ENCODE measurements around the gene DNAJC18. TPM values are rescaled to one million over a fixed set of nuclear protein-coding genes. Genes with fewer than 3 reads are reported as not detected.
"Not testable (repeated sequence)": the region's sequence is repeated elsewhere in the genome, so short reads cannot be mapped to it uniquely, and the experiment has no call there.

Gene DNAJC18
- total RNA-seq, 1 donor from 2014 or later: 9.9 TPM

GRCh38 chr5:139389701-139390638 lies 49.4 kb downstream of the DNAJC18 start, which contains the start of gene MZB1:
TSS of gene MZB1 (minus strand) at chr5:139389913. CDS start at chr5:139389856, 57 bp downstream.
- peak; percentile 50 for DNase-seq (ENCODE audit: low read depth)

DNA sequence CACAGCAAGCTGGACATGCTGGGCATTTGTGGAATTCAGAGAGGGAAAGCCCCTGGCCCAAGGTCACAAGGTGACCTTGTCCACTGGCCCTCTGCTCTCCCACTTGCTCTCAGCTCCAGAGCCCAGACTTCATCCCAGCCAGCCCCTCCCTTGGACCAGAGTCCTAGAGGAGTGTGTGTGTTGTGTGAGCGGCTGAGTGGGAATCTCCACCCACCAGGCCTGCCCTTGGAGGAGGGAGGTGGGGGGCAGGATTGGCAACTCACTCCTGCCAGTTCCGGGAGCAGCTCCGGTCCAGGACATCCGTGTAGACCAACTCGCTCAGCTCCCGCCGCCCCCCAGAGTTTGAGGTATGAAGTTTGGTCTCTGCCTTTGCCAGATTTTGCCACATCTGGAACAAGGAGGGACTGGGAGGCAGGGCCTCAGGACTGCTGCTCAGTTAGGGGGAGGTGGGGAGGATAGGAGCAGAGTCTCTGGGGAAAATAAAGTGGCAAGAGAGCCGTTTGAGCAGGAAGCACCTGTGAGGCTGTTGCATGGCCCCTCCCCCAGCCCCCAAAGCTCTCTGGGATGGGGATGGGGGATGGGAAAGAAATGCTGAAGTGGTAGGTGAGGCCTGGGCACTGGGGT lies 51.0 kb downstream of the DNAJC18 start:
- no peak for DNase-seq (ENCODE audit: low read depth)

GRCh38 chr5:139387611-139388197 lies 51.6 kb downstream of the DNAJC18 start:
- DNase-seq (ENCODE audit: low read depth): no peak

GRCh38 chr5:139386956-139387355 lies 52.4 kb downstream of the DNAJC18 start:
- DNase-seq (ENCODE audit: low read depth): not testable (repeated sequence)

DNA sequence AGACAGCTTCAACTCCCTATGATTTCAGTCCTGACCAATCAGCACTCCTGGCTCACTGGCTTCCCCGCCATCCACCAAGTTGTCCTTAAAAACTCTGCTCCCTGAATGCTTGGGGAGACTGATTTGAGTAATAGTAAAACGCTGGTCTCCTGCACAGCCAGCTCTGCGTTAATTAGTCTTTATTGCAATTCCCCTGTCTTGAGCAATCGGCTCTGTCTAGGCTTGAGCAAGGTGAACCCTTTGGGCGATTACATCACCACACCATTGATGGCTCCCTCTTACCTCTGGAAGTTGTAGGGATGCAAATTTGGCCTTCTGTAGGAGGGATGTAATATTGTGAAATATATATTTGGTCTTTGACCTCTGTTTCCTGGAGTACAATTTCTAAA lies 53.3 kb downstream of the DNAJC18 start:
- no peak for DNase-seq (ENCODE audit: low read depth)

DNA sequence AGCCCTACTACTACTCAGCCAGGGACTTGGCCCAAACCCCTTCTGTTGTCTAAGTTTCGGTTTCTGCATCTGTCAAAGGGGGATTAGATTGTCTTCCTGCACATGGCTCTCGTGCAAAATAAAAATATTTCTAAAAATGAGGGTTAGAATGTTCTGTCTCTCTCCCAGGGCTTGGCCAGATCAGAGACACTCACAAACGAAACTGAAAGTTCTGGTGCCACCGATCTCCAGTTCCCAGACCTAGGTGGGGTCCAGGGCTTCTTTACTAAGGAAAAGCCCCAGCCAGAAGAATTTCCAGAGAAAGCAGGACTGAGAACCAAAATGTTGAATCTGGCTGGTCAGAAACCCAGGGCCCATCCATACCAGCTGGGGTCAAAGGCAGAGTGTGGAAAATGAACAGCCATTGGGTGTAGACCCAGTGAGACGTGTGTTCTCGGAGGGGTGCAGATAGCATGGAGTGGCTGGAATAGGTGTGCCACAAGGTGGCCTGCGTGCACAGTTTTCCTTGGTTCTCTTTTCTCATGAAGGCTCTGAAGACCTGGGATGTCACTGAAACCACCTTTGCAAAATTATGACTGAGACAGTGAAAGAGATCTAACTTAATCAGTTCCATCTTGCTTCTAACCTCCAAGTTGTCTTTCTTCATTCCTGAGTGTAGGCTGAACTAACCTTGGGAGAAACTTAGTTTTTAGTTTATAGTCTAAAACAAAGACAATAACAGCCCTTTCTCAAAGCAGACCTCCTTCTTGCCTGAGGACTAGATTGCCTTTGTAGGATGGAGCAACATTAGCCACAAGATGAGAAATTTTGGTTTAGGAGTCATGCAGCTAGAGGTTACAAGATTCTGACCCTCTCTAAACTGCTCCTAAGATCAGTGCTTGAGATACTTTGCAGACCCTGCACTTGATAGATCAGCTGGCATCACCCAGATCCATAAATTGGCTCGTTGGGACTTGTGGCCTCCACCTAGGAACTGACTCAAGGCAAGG lies 54.0 kb downstream of the DNAJC18 start:
- DNase-seq (ENCODE audit: low read depth): peak; percentile 39

DNA sequence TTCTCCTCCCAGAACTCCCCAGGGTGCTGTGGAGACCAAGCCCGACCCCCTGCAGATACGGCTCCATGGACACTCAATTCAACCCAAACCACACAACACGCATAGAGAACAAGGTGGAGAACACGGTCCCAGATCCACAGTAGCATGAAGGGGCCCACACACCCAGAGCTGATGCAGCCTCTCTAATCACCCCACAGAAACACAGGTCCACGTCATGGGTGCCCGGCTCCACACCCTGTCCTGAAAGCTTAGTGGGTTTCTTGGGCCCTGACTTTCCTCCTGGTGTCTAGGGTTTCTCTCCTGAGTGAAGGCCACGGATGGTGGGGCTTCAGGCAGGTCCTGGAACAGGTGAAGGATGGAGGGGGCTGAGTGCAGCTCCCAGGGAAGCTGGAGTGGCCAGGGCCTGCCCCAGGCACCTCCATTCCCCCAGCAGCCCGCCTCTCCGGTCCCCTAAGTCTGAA lies 54.7 kb downstream of the DNAJC18 start:
- no peak for DNase-seq (ENCODE audit: low read depth)

DNA sequence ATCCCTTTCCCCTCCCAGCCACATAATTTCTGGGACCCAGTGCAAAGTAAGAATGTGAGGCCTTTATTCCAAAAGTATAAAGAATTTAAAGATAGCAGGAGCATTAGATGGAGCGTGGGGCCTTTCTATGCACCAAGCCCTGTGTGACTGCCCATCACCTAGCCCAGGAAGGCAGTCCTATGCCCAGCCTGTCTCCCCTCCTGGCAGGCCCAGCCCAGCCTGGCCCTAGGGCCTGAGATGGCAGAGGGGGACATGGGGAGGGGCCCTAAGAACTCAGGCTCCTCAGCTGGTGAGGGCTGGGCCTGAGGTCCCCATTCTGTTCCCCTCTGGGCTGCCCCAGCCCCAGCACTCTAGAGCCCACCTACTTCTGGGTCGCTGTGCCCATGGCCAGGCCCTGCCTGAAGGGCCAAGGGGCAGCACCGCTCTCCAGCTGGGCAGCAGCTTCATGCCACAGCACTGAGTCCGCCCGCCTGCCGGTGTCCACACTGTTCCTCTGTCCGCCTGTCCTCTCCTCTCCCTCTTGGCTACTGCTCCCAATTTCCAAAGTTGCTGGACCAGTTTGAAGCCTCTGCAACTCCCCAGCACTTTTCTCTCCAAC lies 55.2 kb downstream of the DNAJC18 start:
- no peak for DNase-seq (ENCODE audit: low read depth)

- DNase-seq (ENCODE audit: low read depth): no peak
Observed at GRCh38 chr5:139383275-139383992, 55.9 kb downstream of the DNAJC18 start, which contains the start of gene SLC23A1. TSS of gene SLC23A1 (minus strand) at chr5:139383297. CDS start at chr5:139383253, 44 bp downstream.

GRCh38 chr5:139382807-139383206 lies 56.5 kb downstream of the DNAJC18 start:
- DNase-seq (ENCODE audit: low read depth): no peak

- no peak for DNase-seq (ENCODE audit: low read depth)
Observed at GRCh38 chr5:139381837-139382761, 57.2 kb downstream of the DNAJC18 start.

DNA sequence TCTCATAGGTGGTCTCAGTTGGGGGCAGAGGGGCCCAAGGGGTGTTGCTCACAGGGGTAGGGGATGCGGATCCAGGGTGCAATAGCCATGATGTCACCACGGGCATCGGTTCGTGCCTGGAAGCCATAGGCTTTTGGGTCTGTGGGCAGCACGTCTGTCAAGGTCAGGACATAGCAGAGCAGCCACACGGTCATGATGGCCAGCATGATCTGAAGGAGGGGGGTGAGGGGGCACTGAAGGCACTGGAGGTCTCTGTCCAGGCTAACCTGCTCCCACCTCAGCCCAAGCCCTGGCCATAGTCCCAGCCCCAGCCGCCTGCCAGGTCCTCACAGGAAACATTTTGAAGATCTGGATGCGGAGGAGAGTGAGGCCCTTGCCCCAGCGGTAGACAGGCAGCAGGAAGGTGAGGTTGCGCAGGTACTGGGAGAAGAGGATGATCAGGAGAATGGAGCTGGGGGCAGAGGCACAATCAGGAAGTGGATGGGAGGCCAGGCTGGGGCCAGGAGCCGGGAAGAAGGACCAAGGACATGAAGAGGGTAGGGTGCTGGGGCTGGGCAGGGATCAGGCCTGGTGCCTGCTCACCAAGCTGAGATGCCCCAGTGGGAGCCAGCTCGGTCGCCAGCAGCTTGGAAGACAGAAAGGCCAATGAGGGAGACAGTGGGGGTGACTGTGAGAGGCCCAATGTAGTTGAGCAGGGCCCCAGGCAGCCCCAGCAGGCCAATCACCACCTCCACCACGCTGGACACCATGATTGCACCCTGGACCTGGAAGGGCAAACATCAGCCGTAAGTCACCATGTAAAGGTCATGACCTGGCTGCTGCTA lies 59.5 kb downstream of the DNAJC18 start:
- DNase-seq (ENCODE audit: low read depth): no peak

DNA sequence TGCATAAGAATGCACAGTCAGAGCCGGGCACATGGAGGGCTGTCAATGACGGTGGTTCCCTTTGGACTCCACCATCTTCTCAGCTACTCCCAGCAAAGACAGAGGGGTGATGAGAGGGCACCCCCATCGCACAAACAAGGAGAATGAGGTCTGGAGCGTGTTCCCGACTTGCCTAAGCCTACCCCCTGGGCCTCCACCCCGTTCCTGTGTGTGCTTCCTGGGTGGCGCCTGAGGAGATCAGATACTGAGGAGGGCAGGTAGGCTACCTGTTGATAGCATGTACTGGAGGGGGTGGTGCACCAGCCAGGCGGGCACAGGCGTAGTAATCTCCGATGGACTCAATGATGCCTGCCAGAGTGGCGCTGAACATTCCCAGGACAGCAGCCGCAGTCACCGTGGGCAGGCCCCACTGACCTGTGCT lies 60.4 kb downstream of the DNAJC18 start:
- no peak for DNase-seq (ENCODE audit: low read depth)

GRCh38 chr5:139378101-139378825 lies 61.1 kb downstream of the DNAJC18 start:
- no peak for DNase-seq (ENCODE audit: low read depth)

GRCh38 chr5:139377226-139377625 lies 62.1 kb downstream of the DNAJC18 start:
- peak; percentile 89 for DNase-seq (ENCODE audit: low read depth)

DNA sequence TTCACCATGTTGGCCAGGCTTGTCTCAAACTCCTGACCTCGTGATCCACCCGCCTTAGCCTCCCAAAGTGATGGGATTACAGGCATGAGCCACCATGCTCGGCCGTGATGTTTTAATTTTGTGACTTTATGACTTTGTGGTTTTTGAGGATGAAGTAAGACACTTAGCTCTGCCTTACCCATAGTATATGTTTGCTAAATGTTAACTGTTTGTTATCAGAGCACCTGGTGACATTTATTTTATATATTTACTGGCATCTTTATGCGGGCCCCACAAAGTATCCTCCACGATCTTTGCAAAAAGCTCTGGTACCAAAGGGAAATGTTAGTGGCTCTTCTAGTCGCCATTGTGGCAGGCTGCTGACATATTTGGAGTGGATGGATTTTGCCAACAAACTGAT lies 63.0 kb downstream of the DNAJC18 start:
- DNase-seq (ENCODE audit: low read depth): no peak

- DNase-seq (ENCODE audit: low read depth): no peak
Observed at GRCh38 chr5:139374909-139375308, 64.4 kb downstream of the DNAJC18 start.

All from myocyte (in vitro differentiated cells).